GM20431 (cell line): ENCODE measurements around the gene MRPL20.
"Not testable (repeated sequence)": the region's sequence is repeated elsewhere in the genome, so short reads cannot be mapped to it uniquely, and the experiment has no call there.

Experiments used
- in situ Hi-C: fragments of 300-500 bp; cut with MseI, MboI; formaldehyde crosslinking; loops from one replicate; pipeline ENCODE4 v1.15.0; 2020; ENCODE audit warnings: low sequenced_read_pairs; ENCODE audit not compliant: unreplicated experiment

MRPL20 gene

DNA sequence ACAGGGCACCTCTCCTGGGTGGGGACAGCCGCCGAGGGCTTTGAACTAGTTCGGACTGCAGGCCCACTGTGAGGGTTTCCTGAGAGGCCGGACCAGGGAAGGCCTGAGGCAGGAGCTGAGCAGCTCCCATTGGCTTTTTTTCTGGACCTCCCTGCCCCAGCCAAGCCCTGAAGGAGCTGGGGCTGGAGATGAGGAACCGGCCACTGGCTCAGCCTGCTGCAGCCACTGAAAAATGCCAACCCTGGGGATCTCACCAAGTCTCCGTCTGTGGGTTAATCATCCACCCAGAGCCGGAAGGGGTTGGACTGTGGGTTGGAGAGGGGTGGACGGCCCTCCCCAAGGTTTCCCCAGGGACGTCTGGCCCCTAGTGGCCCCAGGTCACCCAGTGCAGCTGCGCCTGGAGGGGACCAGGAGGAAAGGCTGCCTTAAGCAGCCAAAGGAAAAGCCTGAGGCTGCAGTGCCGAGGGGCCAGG, 30.8 kb upstream of the MRPL20 start:
- in situ Hi-C loops: no loop called here

DNA sequence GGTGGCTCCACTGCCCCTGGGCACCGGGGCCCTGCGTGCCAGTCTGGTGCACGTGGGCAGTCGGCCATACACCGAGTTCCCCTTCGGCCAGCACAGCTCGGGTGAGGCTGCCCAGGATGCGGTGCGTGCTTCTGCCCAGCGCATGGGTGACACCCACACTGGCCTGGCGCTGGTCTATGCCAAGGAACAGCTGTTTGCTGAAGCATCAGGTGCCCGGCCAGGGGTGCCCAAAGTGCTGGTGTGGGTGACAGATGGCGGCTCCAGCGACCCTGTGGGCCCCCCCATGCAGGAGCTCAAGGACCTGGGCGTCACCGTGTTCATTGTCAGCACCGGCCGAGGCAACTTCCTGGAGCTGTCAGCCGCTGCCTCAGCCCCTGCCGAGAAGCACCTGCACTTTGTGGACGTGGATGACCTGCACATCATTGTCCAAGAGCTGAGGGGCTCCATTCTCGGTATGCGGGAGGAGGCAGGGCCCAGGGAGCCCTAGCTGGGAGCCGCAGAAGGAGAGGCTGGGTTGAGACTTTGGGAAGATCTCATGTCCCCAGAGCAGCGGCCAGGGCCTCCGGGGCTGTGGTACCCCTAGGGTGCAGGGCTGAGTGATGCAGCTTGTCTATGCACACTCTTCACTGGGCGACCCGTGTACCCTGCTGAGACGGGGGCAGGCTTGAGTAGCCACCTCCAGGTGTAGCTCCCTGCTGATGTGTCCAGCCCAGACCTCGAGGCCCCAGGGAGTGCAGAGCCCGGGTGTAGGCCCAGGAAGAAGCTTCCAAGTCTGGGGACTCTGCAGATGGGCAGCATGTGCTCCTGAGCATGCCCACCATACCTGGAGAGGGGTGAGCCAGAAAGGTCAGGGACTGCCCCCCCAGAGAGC, 30.2 kb upstream of the MRPL20 start:
- in situ Hi-C loops: no loop called here

DNA sequence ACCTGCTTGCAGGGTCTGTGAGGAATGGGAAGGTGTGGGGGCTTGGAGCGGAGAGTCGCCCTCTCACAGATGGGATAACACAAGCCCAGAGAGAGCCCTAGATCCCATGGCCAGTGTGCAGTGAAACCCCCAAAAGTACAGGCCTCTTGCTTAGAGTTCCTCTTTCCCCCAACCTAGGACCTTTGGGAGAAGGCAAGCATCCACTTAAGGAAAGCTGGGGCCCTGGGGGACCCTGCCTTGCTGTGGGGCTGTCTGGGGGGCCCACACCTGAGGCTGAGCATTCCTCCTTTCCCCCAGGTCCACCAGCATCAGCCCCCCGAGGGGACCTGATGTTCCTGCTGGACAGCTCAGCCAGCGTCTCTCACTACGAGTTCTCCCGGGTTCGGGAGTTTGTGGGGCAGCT, 29.5 kb upstream of the MRPL20 start:
- in situ Hi-C loops: no loop called here

DNA sequence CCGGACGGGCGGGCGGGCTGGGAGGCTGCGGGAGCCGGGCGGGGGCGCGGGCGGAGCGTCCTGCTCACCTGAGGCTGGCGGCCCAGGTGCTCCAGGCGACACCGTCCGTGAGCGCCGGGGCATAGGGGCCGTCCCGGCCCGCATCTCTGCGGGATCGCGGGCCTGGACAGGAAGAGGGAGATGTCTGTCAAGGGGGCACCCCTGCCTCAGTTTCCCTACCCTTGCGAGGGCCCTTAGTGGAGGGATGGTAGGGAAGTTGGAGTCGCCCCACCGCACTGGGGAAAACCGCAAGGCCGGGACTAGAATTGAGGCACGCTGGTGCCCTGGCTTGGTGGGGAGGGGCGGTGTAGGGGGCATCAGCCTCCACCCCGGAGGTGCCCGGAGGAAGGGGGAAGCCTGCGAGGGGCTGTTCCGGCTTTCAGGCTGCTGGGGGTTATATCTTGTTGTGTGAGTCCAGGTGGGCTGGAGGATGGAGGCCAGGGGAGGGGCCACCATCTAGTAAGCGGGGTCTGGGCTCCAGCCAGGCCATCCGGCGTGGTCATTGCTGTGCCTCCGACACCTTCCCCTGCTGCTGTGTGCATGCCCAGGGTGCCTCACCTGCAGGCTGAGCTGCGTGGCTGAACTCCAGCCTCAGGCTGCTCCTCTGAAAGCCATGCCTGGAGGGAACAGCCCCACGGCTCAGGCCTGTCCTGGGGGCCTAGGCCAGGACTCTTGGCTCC, 29.0 kb upstream of the MRPL20 start:
- in situ Hi-C loops: no loop called here

DNA sequence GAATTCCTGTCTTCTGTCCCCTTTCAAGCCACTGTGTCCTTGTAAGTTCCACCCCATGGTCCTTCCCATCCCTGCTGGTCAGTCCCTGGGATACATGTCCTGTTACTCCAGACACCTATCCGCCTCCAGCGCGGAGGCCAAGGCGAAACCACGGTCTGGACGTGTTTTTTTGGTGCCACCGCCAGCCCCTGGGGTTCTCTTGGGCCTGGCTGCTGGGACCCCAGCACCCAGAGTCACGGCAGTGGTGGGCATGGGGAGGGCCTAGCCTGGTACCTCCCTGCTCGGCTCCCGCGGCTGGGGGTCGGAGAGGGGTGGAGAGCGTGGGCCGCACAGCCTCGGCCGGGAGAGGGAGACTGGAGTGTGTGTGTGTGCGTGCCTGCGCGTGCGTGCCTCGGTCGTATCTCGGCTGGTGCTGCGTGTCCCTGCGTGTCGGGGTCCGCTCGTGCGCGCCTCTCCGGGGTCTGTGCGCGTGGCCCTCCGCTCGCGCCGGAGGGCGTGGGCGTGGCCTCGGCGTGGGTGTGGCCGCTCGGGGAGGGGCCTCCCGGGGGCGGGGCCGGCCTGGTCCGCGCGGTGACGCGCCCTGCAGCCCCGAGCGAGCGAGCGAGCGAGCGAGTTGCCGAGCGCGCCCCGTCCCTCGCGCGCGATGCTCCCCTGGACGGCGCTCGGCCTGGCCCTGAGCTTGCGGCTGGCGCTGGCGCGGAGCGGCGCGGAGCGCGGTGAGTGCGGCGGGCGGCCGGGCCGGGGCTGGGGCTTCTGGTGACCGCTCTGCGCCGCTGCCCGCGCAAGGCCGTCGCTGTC, 28.2 kb upstream of the MRPL20 start, which contains the start of gene VWA1:
Gene VWA1, plus strand, starts transcription at position 585 of the 798 bp plus-strand sequence. Its CDS starts 59 bp downstream, at position 644.
- in situ Hi-C loops: no loop called here

DNA sequence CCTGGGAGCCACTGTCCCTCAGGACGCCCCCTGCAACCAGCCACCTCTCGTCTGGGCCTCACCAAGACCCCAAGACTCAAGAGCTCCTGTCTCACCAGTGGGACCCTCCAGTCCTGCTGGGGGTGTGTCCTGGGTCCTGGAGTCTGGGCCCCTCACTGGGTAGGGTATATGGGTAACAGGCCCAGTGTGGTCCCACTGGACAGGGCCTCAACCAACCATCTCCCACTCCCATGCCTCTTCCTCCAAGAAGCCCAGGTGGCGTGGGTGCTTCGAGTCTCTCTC, 27.7 kb upstream of the MRPL20 start:
- in situ Hi-C loops: no loop called here

DNA sequence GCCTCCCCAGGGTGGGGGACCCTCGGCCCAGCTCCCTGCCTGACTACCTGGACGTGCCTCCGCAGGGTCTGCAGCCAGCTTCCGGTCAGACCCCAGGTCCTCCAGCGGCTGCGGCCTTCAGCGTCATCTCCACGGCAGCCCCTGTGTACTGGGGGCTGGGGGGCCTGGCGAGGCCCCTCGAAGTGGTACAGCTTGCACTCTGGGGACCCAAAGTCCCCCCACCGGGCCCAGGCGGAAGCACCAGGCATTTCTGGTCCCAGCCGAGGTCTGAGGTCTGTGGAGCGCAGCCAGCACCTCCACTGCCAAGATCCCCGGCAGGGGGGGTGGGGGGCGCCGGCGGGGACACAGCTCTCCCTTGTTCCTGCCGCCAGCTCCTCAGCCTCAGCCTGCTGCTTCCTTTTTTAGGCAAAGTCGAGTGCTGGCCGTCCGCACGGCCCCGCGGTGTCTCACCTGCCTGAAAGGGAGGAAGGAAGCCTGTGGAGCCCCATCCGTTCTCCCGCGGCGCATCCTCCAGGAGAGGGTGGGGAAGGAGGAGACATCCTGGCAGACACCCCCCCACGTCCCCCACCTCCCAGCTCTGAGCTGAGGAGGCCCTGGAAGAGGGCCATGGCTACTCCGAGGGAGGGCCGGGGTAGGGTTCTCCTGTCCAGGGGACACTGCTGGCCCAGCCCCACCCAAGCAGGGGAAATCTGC, 27.2 kb upstream of the MRPL20 start:
- in situ Hi-C loops: no loop called here

DNA sequence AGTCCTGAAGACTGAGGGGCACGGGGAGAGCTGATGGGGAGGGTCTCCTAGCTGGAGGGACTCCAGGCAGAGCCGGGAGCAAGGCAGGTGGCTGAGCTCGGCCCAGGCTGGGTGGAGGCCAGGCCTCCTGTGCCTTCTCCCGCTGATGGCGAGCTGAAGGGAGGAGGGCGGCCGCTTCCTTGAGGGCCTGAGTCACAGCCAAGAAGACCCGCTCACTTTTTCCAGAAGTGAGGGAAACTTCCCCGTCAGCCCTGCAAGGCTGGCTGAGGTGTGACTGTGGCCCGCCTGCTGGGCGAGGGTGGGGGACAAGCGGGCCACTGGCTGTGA, 26.7 kb upstream of the MRPL20 start:
- in situ Hi-C loops: no loop called here

DNA sequence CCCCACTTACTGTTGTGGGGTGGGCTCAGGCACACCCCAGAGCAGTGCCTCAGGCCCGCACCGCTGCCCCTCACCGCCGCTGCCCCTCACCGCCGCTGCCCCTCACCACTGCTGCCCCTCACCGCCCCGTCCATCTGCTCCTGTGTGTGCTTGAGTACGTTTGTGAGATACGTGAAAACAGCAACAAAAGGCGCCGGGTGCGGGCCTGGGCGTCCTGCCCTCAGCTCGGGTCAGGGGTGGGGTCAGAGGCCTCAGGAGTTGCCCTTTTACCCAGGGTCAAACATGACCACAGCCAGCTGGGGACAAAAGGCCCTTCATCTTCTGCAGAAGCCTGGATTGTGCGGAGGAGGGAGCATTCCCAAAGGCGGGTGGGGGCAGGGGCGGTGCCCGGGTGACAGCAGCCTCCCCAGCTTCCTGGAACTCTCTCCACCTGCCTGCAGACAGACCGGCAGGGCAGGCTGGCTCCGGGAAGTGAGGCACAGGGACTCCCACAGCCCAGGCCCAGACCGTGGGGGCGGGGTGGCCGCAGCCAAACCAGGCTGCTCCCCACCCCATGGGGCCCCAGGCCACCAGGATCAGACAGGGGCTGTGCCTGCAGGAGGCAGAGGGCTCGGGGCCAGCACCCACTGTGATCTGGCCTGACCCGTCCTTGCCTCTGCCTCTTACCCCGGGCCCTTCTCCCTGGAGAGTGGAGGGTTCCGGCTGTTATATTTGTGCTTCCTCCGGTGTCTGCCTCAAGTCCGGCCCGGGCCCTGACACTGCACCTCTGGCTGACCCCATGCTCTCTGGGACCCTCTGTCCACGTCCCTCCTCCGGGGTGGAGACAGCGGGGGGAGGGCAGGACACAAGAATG, 26.1 kb upstream of the MRPL20 start:
- in situ Hi-C loops: no loop called here

DNA sequence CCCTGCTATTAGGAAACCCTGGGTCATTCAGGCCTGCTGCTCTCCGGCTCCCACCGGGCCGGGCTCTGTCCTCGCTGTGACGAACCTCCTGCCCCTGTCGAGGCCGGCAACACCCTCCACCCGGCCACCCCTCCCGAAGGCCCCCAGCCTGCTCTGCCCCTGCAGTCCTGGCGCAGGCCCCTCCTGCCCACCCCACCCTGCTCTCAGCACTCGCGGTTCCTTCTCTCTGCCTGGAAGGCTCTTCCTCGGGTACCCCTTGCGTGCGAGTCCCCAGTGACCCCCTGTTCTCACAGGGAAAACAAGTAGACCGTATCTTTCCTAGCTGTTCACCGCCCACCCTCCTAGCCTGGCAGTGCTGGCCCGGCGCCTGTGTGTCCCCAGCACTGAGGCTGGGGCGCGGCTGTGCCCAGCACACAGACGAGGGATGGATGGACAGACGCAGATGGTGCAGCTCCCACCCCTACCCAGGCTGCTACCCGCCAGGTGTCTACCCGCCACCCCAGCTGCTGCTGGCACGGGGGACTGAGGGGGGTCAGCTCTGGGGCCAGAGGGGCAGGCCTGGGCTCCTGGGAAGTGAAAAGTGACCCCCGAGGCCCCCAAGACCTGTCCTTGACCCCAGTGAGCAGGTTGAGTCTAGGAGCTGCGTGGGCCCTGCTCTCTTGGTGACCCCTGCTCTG, 25.3 kb upstream of the MRPL20 start:
- in situ Hi-C loops: no loop called here

DNA sequence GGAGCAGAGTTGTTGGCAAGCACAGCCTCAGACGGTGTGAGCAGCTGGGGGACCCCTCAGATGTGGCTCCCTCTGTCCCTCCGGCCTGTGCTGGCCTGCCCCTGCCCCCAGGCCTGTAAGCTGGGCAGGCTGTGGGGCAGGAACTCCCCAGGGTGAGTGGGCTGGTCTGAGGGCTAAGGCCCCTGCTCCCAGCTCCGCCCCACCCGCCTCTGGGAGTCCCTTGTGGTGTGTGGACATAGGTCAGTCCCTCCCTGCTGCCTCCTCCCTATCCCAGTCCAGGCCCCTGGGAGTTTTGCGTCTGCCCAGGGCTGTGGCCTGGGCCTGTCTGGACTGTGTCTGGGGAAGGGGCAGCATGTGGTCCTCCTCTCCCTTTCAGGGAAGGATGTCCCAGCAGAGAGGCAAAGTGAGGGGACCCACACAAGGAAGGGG, 24.8 kb upstream of the MRPL20 start:
- in situ Hi-C loops: no loop called here

DNA sequence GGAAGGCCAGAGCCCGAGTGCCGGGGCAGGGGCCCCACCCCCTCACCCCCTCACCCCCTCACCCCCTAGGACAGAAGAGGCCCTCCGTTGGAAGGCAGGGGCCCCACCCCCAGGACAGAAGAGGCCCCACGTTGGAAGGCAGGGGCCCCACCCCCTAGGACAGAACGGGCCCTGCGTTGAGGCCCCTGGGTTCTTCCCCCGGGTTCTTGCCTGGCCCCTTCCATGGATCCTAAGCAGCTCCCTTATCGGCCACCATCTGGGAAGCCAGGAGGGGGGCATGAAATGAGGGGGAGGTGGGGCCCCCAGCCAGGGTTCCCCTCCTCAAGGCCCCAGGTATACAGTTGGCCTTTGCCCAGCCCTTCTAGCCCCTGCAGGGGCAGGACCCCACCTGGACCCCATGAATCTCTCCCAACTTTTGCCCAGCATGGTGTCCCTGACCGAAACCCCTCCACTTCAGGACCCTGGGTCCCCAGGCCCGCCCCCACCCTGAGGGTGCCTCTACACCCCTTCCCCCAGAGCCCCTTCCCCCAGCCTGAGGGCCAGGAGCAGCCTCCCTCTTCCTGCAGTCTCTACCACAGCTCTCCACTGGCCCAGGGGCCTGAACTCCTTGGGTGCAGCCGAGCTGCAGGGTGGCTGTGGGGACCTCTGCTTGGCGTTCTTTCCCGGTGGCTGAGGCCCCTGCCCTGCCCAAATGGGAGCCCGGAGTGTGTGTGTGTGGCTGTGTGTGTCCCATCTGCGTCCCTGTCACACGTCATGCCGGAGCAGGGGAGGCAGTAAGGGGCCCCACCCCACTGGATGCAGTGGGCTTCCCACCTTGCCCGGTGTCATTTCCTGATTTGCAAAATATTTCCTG, 24.1 kb upstream of the MRPL20 start:
- in situ Hi-C loops: no loop called here

DNA sequence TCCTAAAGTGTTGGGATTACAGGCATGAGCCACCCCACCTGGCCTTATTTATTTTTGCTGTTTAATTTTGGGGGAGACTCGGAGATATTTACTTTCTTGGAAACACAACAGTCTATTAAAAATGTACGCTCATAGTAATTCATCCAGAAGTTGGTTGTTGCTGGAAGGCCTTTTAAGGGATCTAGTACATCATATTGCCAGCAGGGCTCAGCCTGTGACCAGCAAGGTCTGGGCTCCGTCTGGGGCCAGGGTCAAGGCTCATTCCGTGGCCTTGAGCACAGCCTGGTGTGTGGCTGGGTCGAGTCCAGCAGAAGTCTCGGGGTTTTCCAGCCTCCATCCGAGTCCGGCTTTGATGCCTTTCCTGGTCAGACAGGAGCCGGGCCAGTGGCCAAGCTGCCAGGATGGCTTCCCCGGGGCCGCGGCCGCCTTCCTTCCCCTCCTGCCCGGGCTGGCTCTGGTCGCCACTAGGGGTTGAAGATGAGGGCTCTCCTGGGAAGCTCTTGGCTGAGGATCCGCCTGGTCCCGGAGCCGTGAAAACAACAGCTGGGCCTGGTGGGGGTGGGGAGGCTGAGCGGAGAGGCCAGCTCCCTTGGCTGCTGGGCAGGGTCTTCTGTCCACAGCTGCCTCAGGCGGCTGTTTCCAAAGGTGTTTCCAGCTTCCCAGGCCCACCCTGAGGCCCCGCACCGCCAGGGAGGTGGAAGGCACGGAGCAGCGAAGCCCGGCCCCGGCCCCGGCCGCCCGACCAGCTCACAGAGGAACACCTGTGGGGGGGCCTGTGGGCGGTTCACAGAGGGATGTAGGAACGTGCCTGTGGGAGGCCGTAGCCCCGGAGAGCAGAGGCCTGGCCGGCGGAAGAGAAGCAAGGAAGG, 23.3 kb upstream of the MRPL20 start:
- in situ Hi-C loops: no loop called here

DNA sequence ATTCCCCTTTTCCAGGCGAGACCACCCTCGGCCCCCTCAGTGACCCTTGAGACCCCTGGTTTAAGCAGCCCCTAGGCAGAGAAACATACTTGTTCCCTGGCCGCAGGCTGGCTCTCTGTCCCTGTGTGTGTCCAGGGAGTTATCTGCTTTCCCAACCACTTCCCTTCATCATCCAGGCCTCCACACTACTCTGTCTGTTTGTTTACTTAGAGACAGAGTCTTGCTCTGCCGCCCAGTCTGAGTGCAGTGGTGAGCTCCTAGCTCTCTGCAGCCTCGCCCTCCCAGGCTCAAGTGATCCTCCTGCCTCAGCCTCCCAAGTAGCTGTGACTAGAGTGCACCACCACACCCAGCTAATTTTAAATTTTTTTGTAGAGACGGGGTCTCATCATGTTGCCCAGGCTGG, 22.6 kb upstream of the MRPL20 start:
- in situ Hi-C loops: no loop called here

DNA sequence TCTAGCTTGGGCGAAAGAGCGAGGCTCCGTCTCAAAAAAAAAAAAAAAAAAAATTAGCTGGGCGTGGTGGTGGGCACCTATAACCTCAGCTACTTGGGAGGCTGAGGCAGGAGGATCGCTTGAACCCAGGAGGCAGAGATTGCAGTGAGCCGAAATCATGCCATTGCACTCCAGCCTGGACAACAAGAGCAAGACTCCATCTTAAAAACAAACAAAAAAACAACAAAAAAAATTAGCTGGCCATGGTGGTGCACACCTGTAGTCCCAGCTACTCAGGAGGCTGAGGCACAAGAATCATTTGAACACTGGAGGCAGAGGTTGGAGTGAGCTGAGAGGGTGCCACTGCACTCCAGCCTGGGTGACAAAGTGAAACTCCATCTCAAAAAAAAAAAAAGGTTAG, 21.9 kb upstream of the MRPL20 start:
- in situ Hi-C loops: not testable (repeated sequence)

DNA sequence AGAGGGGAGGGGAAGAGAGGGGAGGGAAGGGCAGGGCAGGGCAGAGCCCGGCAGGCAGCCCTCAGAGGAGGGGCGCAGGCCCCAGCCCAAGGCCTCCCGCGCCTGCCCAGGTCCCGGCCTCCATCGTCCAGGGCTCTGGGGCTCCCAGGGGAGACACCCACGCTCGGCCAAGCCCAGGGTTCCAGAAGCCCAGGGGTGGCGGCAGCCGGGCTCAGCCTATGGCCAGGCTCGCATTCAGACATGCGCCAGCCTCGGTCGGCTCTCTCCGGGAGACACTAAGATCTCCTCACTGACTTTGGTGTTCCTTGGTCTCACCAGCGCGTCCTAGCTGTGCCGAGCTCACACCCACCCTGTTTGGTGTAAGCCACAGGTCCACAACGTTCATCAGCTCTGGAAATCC, 21.1 kb upstream of the MRPL20 start:
- in situ Hi-C loops: no loop called here

DNA sequence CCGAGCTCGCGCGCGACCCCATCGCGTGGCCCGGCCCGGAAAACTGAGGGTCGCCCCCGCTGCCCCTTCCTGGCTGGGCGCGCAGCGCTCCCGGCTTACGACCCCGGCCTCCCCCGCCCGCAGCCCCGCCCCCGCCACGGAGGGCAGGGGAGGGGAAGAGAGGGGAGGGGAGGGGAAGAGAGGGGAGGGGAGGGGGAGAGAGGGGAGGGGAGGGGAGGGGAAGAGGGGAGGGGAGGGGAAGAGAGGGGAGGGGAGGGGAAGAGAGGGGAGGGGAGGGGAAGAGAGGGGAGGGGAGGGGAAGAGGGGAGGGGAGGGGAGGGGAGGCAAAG, 20.7 kb upstream of the MRPL20 start:
- in situ Hi-C loops: no loop called here
